Smooth muscle cell (in vitro differentiated cells): Measurements from ENCODE around the gene MORN1. TPM values are rescaled to one million over a fixed set of nuclear protein-coding genes. Genes with fewer than 3 reads are reported as not detected.
"Not testable (repeated sequence)": the region's sequence is repeated elsewhere in the genome, so short reads cannot be mapped to it uniquely, and the experiment has no call there.

Experiments
- DNase-seq: peaks from one replicate; lab custom pipeline; 2025; ENCODE audit not compliant: unreplicated experiment; lab: John Stamatoyannopoulos, UW
- H2AFZ ChIP-seq: fragments of 200-600 bp; sonication (generic); 2 replicates; pipeline ENCODE4 v1.6.0; 2016; ENCODE audit warnings: antibody characterized with exemption, low read depth, mild to moderate bottlenecking
- H3F3A ChIP-seq: fragments of 200-600 bp; sonication (generic); 2 replicates; pipeline ENCODE4 v1.6.0; 2017; ENCODE audit warnings: antibody characterized with exemption, low read depth
- H3K27ac ChIP-seq: fragments of 200-600 bp; sonication (generic); 2 replicates; pipeline ENCODE4 v1.5.1; 2016; ENCODE audit warnings: low read depth, mild to moderate bottlenecking
- H3K27me3 ChIP-seq: fragments of 200-600 bp; sonication (generic); 2 replicates; pipeline ENCODE4 v1.6.1; 2016; ENCODE audit warnings: low read depth, mild to moderate bottlenecking
- H3K36me3 ChIP-seq: fragments of 200-600 bp; sonication (generic); 2 replicates; pipeline ENCODE4 v1.5.1; 2016; ENCODE audit warnings: low read depth
- H3K4me1 ChIP-seq: fragments of 200-600 bp; sonication (generic); 2 replicates; pipeline ENCODE4 v1.5.1; 2016; ENCODE audit warnings: low read depth
- H3K4me2 ChIP-seq: fragments of 200-600 bp; sonication (generic); 2 replicates; pipeline ENCODE4 v1.6.0; 2016; ENCODE audit warnings: mild to moderate bottlenecking
- H3K4me3 ChIP-seq: fragments of 200-600 bp; sonication (generic); 2 replicates; pipeline ENCODE4 v1.5.1; 2016; ENCODE audit warnings: mild to moderate bottlenecking
- H3K79me2 ChIP-seq: fragments of 200-600 bp; sonication (generic); 2 replicates; pipeline ENCODE4 v1.6.0; 2016; ENCODE audit warnings: low read depth, mild to moderate bottlenecking
- H3K9ac ChIP-seq: fragments of 200-600 bp; sonication (generic); 2 replicates; pipeline ENCODE4 v1.6.0; 2016; ENCODE audit warnings: low read depth
- H3K9me3 ChIP-seq: fragments of 200-600 bp; sonication (generic); replicated peaks from 2 replicates; pipeline ENCODE4 v1.5.1; 2016; ENCODE audit warnings: low read depth
- H4K20me1 ChIP-seq: fragments of 200-600 bp; sonication (generic); 2 replicates; pipeline ENCODE4 v1.6.0; 2016; ENCODE audit warnings: low read depth
- CTCF ChIP-seq: fragments of 200-600 bp; sonication (generic); IDR thresholded peaks from 2 replicates; pipeline ENCODE4 v1.5.1; 2017; ENCODE audit warnings: borderline replicate concordance, mild to moderate bottlenecking, antibody characterized with exemption; ENCODE audit not compliant: insufficient read depth, poor library complexity, severe bottlenecking
- WGBS: methylation state at CpG from one replicate; pipeline ENCODE4 v1.1.7; 2016; ENCODE audit warnings: low lambda C conversion rate; 5-methylcytosine and 5-hydroxymethylcytosine counted together
- polyA plus RNA-seq: library from polyadenylated mRNA; unstranded; fragments of >200 nt; fragmentation: Nextera tagmentation; extraction: Ambion mirVana; gene quantifications from 2 replicates; pipeline ENCODE4 v1.2.1, GENCODE V29; 2016
- total RNA-seq: library from RNA; depleted of rRNA; stranded (reverse); fragments of >200 nt; gene quantifications from 2 replicates; pipeline ENCODE4 v1.2.3, GENCODE V29; 2014

The MORN1 gene
- total and polyA plus RNA-seq, 2 experiments from 2014 or later = 4.9 to 6.2 TPM

- H3K9ac ChIP-seq = no peak overlapping the region
- H3K27ac ChIP-seq = no peak overlapping the region
- H3K36me3 ChIP-seq = no peaks in the 10 kb centered on the region
- no peak for TF ChIP-seq CTCF
- no peak for DNase-seq
- H3K9me3 ChIP-seq = no peaks in the 10 kb centered on the region
- H3K27me3 ChIP-seq = no peaks in the 10 kb centered on the region
- peaks cover 100% of the 10 kb centered on the region for H3K79me2 ChIP-seq
- peaks cover 99% of the 10 kb centered on the region for H4K20me1 ChIP-seq
- no peak overlapping the region for H3K4me2 ChIP-seq
- H3K4me1 ChIP-seq = no peaks in the 10 kb centered on the region
- no peak overlapping the region for H3K4me3 ChIP-seq
- H2AFZ ChIP-seq = no peak overlapping the region
- WGBS = 92% methylated on average over 12 of the region's 12 CpGs
- H3F3A ChIP-seq = no peaks in the 10 kb centered on the region
Measured at GRCh38 chr1:2298685-2299084, 92.7 kb downstream of the MORN1 start.

- no peak overlapping the region for H3K9ac ChIP-seq
- peaks cover 100% of the 10 kb centered on the region for H3K79me2 ChIP-seq
- no peak overlapping the region for H2AFZ ChIP-seq
- H3K4me2 ChIP-seq = no peak overlapping the region
- no peaks in the 10 kb centered on the region for H3K27me3 ChIP-seq
- H3F3A ChIP-seq = no peaks in the 10 kb centered on the region
- DNase-seq = no peak
- TF ChIP-seq CTCF = no peak
- peaks cover 100% of the 10 kb centered on the region for H4K20me1 ChIP-seq
- H3K27ac ChIP-seq = no peak overlapping the region
- H3K9me3 ChIP-seq = no peaks in the 10 kb centered on the region
- H3K36me3 ChIP-seq = no peaks in the 10 kb centered on the region
- WGBS = 96% methylated on average over 33 of the region's 35 CpGs
- no peaks in the 10 kb centered on the region for H3K4me1 ChIP-seq
- H3K4me3 ChIP-seq = no peak overlapping the region
Measured at GRCh38 chr1:2297246-2298011, 93.9 kb downstream of the MORN1 start.

GRCh38 chr1:2296614-2297013 lies 94.7 kb downstream of the MORN1 start:
- H2AFZ ChIP-seq = no peak overlapping the region
- H3K4me1 ChIP-seq = no peaks in the 10 kb centered on the region
- peak overlapping the region; percentile 60 for H3K27ac ChIP-seq
- peaks cover 100% of the 10 kb centered on the region for H4K20me1 ChIP-seq
- DNase-seq = no peak
- 95% methylated on average over 18 of the region's 18 CpGs for WGBS
- no peaks in the 10 kb centered on the region for H3F3A ChIP-seq
- no peaks in the 10 kb centered on the region for H3K36me3 ChIP-seq
- H3K9ac ChIP-seq = no peak overlapping the region
- no peak overlapping the region for H3K4me3 ChIP-seq
- no peaks in the 10 kb centered on the region for H3K27me3 ChIP-seq
- H3K9me3 ChIP-seq = no peaks in the 10 kb centered on the region
- peaks cover 100% of the 10 kb centered on the region for H3K79me2 ChIP-seq
- TF ChIP-seq CTCF = no peak
- no peak overlapping the region for H3K4me2 ChIP-seq

- peaks cover 100% of the 10 kb centered on the region for H4K20me1 ChIP-seq
- not testable (repeated sequence) for H3K4me1 ChIP-seq, H2AFZ ChIP-seq, DNase-seq, H3F3A ChIP-seq, H3K36me3 ChIP-seq, H3K4me3 ChIP-seq, H3K9me3 ChIP-seq, H3K27me3 ChIP-seq, H3K4me2 ChIP-seq, H3K9ac ChIP-seq
- H3K27ac ChIP-seq = peak overlapping the region; percentile 60
- H3K79me2 ChIP-seq = peaks cover 100% of the 10 kb centered on the region
- 65% methylated on average over 9 of the region's 9 CpGs for WGBS
Measured at GRCh38 chr1:2296211-2296610, 95.1 kb downstream of the MORN1 start.
